ENCODE results near the gene MRGPRX4.

- no peak for TF ChIP-seq POLR2A (IDR thresholded peaks at IDR 0.05; ENCODE audit: low read depth, low read length)
- no peak for TF ChIP-seq TAF1 (IDR thresholded peaks at IDR 0.05; ENCODE audit: low read depth, low read length)
- no peak for TF ChIP-seq POLR2AphosphoS5 (IDR thresholded peaks at IDR 0.05; ENCODE audit: low read depth, low read length)
- TF ChIP-seq PAX5 (IDR thresholded peaks at IDR 0.05; ENCODE audit: insufficient read depth, low read length, severe bottlenecking): no peak
Measured at GRCh38 chr11:18188796-18189195, 16.2 kb downstream of the MRGPRX4 start.

Measured in GM12891 (cell line).